GM19025 (cell line): ENCODE results near the gene CD180.

Experiments used
- ATAC-seq: cut with Tn5 transposase; IDR thresholded peaks from one replicate; pipeline ENCODE4 v1.9.1; 2021; ENCODE audit warnings: mild to moderate bottlenecking, low read depth, moderate library complexity; ENCODE audit not compliant: unreplicated experiment

Gene CD180

GRCh38 chr5:67196537-67197059, at the start of gene CD180:
CD180 (minus strand) TSS chr5:67196799; CDS start chr5:67196641, 158 bp downstream.
- no peak for ATAC-seq

GRCh38 chr5:67246108-67246507, 49.5 kb upstream of the CD180 start:
- no peak for ATAC-seq

- ATAC-seq: no peak
These were observed 48.8 kb upstream of the CD180 start for GRCh38 chr5:67245259-67245846.

GRCh38 chr5:67244345-67244793, 47.8 kb upstream of the CD180 start:
- ATAC-seq: no peak

GRCh38 chr5:67243944-67244343, 47.3 kb upstream of the CD180 start:
- no peak for ATAC-seq

- ATAC-seq: no peak
These were observed 46.8 kb upstream of the CD180 start for GRCh38 chr5:67243349-67243748.

GRCh38 chr5:67241326-67241725, 44.7 kb upstream of the CD180 start:
- ATAC-seq: no peak

GRCh38 chr5:67240846-67241245, 44.2 kb upstream of the CD180 start:
- no peak for ATAC-seq

- ATAC-seq: no peak
These were observed 43.5 kb upstream of the CD180 start for GRCh38 chr5:67240065-67240464.

GRCh38 chr5:67238191-67238590, 41.6 kb upstream of the CD180 start:
- no peak for ATAC-seq

GRCh38 chr5:67235399-67236110, 39.0 kb upstream of the CD180 start:
- ATAC-seq: no peak

GRCh38 chr5:67234671-67235176, 38.1 kb upstream of the CD180 start:
- no peak for ATAC-seq

GRCh38 chr5:67233075-67233474, 36.5 kb upstream of the CD180 start:
- ATAC-seq: no peak

GRCh38 chr5:67223211-67223610, 26.6 kb upstream of the CD180 start:
- no peak for ATAC-seq

GRCh38 chr5:67222243-67223025, 25.8 kb upstream of the CD180 start:
- ATAC-seq: peak; percentile 27

- ATAC-seq: peak; percentile 87
These were observed 25.1 kb upstream of the CD180 start for GRCh38 chr5:67221487-67222242.

GRCh38 chr5:67216564-67216963, 20.0 kb upstream of the CD180 start:
- no peak for ATAC-seq

GRCh38 chr5:67215519-67216471, 19.2 kb upstream of the CD180 start:
- peak; percentile 99 for ATAC-seq
